Neutrophil (primary cell): ENCODE measurements around the gene PPIL1.

Source experiments
- H3K27ac ChIP-seq: fragments of 200-600 bp; sonication (generic); 2 replicates; pipeline ENCODE4 v1.5.1; 2016; ENCODE audit warnings: mild to moderate bottlenecking, moderate library complexity
- H3K27me3 ChIP-seq: fragments of 200-600 bp; sonication (generic); 2 replicates; pipeline ENCODE4 v1.6.0; 2016; ENCODE audit warnings: mild to moderate bottlenecking
- H3K36me3 ChIP-seq: fragments of 200-600 bp; sonication (generic); 2 replicates; pipeline ENCODE4 v1.5.1; 2017
- H3K4me1 ChIP-seq, 2 experiments: fragments of 200-600 bp in 1 of 2; sonication (generic) in 1 of 2; 1 replicate in 1 of 2; 2 replicates in 1 of 2; pipeline versions ENCODE4 v1.5.1 to v1.6.1; 2013 to 2016; ENCODE audit warnings: low read depth in 1 of 2, low read length in 1 of 2, mild to moderate bottlenecking in 1 of 2, moderate library complexity in 1 of 2; ENCODE audit not compliant: control insufficient read depth in 1 of 2, insufficient read depth in 1 of 2
- H3K4me3 ChIP-seq, 2 experiments: fragments of 200-600 bp in 1 of 2; sonication (generic) in 1 of 2; 1 replicate in 1 of 2; 2 replicates in 1 of 2; pipeline ENCODE4 v1.5.1; 2013 to 2016; ENCODE audit warnings: low read depth in 1 of 2, low read length in 1 of 2, mild to moderate bottlenecking in 1 of 2, moderate library complexity in 1 of 2
- H3K9me3 ChIP-seq: fragments of 200-600 bp; sonication (generic); 2 replicates; pipeline ENCODE4 v1.5.1; 2016
- CTCF ChIP-seq: fragments of 200-600 bp; sonication (generic); IDR thresholded peaks from 2 replicates; pipeline ENCODE4 v1.5.1; 2016; ENCODE audit warnings: antibody characterized with exemption

The PPIL1 gene

GRCh38 chr6:36818756-36819155, 55.8 kb downstream of the PPIL1 start:
- Histone ChIP-seq H3K27me3 (no peaks in the 10 kb centered on the region), H3K36me3 (no peaks in the 10 kb centered on the region), H3K4me3 (no peak overlapping the region), H3K9me3 (no peaks in the 10 kb centered on the region), H3K27ac (no peak overlapping the region), H3K4me1 (no peaks in the 10 kb centered on the region)
- no peak for TF ChIP-seq CTCF

- H3K4me1 ChIP-seq, result no peaks in the 10 kb centered on the region
- H3K27me3 ChIP-seq, result no peaks in the 10 kb centered on the region
- no peak overlapping the region for H3K4me3 ChIP-seq
Observed at GRCh38 chr6:36817847-36818246, 56.8 kb downstream of the PPIL1 start.

GRCh38 chr6:36817176-36817817, 57.3 kb downstream of the PPIL1 start:
- no peak overlapping the region for H3K27ac ChIP-seq
- no peaks in the 10 kb centered on the region for H3K36me3 ChIP-seq
- H3K4me3 ChIP-seq, result no peak overlapping the region
- H3K4me1 ChIP-seq, result no peaks in the 10 kb centered on the region
- TF ChIP-seq CTCF, result no peak
- no peaks in the 10 kb centered on the region for H3K9me3 ChIP-seq
- no peaks in the 10 kb centered on the region for H3K27me3 ChIP-seq

More at GRCh38 chr6:36817847-36818246, 56.8 kb downstream of the PPIL1 start:
- Histone ChIP-seq H3K27ac (no peak overlapping the region), H3K9me3 (no peaks in the 10 kb centered on the region), H3K36me3 (no peaks in the 10 kb centered on the region)
- no peak for TF ChIP-seq CTCF

GRCh38 chr6:36815962-36816735, 58.5 kb downstream of the PPIL1 start:
- Histone ChIP-seq H3K27ac (no peak overlapping the region), H3K4me1 (no peaks in the 10 kb centered on the region), H3K27me3 (no peaks in the 10 kb centered on the region), H3K4me3 (no peak overlapping the region), H3K36me3 (no peaks in the 10 kb centered on the region), H3K9me3 (no peaks in the 10 kb centered on the region)
- TF ChIP-seq CTCF, result no peak

GRCh38 chr6:36814249-36814648, 60.4 kb downstream of the PPIL1 start:
- Histone ChIP-seq H3K4me3 (no peak overlapping the region), H3K27ac (no peak overlapping the region), H3K4me1 (no peaks in the 10 kb centered on the region), H3K9me3 (no peaks in the 10 kb centered on the region), H3K36me3 (no peaks in the 10 kb centered on the region), H3K27me3 (no peaks in the 10 kb centered on the region)
- TF ChIP-seq CTCF, result no peak
